HepG2 (cell line): Measurements from ENCODE around the gene ECEL1. TPM values are rescaled to one million over a fixed set of nuclear protein-coding genes. Genes with fewer than 3 reads are reported as not detected.
A peak's percentile ranks its signal among the peaks of the same experiment; 100 is the strongest.

Source experiments
- ATAC-seq: fragments of 200-7000 bp; cut with Tn5 transposase; 3 replicates; pipeline ENCODE4 v1.9.1; 2020; ENCODE audit warnings: mild to moderate bottlenecking, moderate library complexity
- BruUV-seq: library from RNA; stranded (reverse); fragments of 400-500 nt; replicated peaks from 2 replicates; lab custom pipeline; 2021; lab: Mats Ljungman, UMichigan
- CTCF ChIA-PET: fragments of 300-600 bp; formaldehyde crosslinking; extraction: SDS; loops from one replicate; lab custom pipeline; 2021; ENCODE audit warnings: low total read pairs, inconsistent platforms, low intra/inter-chr PET ratio; lab: Yijun Ruan, JAX
- POLR2A ChIA-PET: fragments of 350-600 bp; sonication (Branson Sonifier 250); formaldehyde crosslinking; loops from one replicate; lab custom pipeline; 2020; ENCODE audit warnings: antibody characterized with exemption, inconsistent platforms; lab: Yijun Ruan, JAX
- DNase-seq: peaks from one replicate; pipeline ENCODE4 v3.0.0-alpha.2; 2015; ENCODE audit warnings: low spot score
- FAIRE-seq: peaks from 3 replicates; lab custom pipeline; 2011; peaks lifted over from hg19 to GRCh38; lab: Jason Lieb, UNC
- H2AFZ ChIP-seq: one replicate; pipeline ENCODE4 v1.6.1; 2011; ENCODE audit warnings: low read length, inconsistent platforms
- H3K27ac ChIP-seq: fragments of 300-600 bp; 3 replicates; pipeline ENCODE4 v1.8.0; 2011; ENCODE audit warnings: mixed run types, mild to moderate bottlenecking, mixed read lengths, low read length, inconsistent platforms; ENCODE audit not compliant: insufficient read depth; ENCODE audit errors: extremely low read length
- H3K27me3 ChIP-seq, 2 experiments: fragments of 200-600 bp in 1 of 2; 2 replicates in 1 of 2; 3 replicates in 1 of 2; pipeline versions ENCODE4 v1.6.0 to v1.8.0; 2011; ENCODE audit warnings: low read length in 2 of 2, mild to moderate bottlenecking in 2 of 2, moderate library complexity in 2 of 2, inconsistent platforms in 1 of 2; ENCODE audit not compliant: insufficient read depth in 2 of 2, control insufficient read depth in 1 of 2
- H3K36me3 ChIP-seq, 2 experiments: fragments of 200-600 bp in 1 of 2; replicated peaks in 1 of 2; 2 replicates in 1 of 2; 3 replicates in 1 of 2; pipeline versions ENCODE4 v1.5.1 to v1.8.0; 2011; ENCODE audit warnings: low read length in 2 of 2, inconsistent platforms in 1 of 2; ENCODE audit not compliant: insufficient read depth in 2 of 2, control insufficient read depth in 1 of 2
- H3K4me1 ChIP-seq: 2 replicates; pipeline ENCODE4 v1.5.1; 2012; ENCODE audit warnings: low read length, inconsistent platforms; ENCODE audit not compliant: insufficient read depth
- H3K4me2 ChIP-seq: 2 replicates; pipeline ENCODE4 v1.6.0; 2011; ENCODE audit warnings: low read depth, low read length, inconsistent platforms
- H3K4me3 ChIP-seq, 3 experiments: fragments of 200-600 bp in 1 of 3; sonication (generic), shearing (Covaris generic) in 1 of 3; replicated peaks in 1 of 3; 2 replicates each; pipeline ENCODE4 v1.5.1; 2011 to 2016; ENCODE audit warnings: low read length in 3 of 3, inconsistent platforms in 2 of 3, low read depth in 2 of 3, mild to moderate bottlenecking in 2 of 3, control low read depth in 1 of 3, mixed read lengths in 1 of 3; ENCODE audit not compliant: insufficient read depth in 1 of 3
- H3K79me2 ChIP-seq: one replicate; pipeline ENCODE4 v1.6.1; 2011; ENCODE audit warnings: low read length, inconsistent platforms; ENCODE audit not compliant: insufficient read depth
- H3K9ac ChIP-seq: 2 replicates; pipeline ENCODE4 v1.6.0; 2011; ENCODE audit warnings: mild to moderate bottlenecking, low read depth, low read length, inconsistent platforms; ENCODE audit not compliant: insufficient read depth
- H3K9me3 ChIP-seq: 2 replicates; pipeline ENCODE4 v1.5.1; 2012; ENCODE audit warnings: mild to moderate bottlenecking, low read length
- H4K20me1 ChIP-seq: 2 replicates; pipeline ENCODE4 v1.6.0; 2011; ENCODE audit warnings: inconsistent platforms, mild to moderate bottlenecking, low read length, moderate library complexity; ENCODE audit not compliant: insufficient read depth
- BRF2 ChIP-seq: sonication (generic); formaldehyde crosslinking; IDR thresholded peaks from 2 replicates; pipeline ENCODE4 v1.8.1; 2022; ENCODE audit warnings: mild to moderate bottlenecking, missing genetic modification reagents
- ELF3 ChIP-seq: IDR thresholded peaks from 2 replicates; pipeline ENCODE4 v1.6.1; 2016; ENCODE audit warnings: missing genetic modification reagents, missing compliant biosample characterization
- HOXA9 ChIP-seq: sonication (generic); formaldehyde crosslinking; IDR thresholded peaks from 2 replicates; pipeline ENCODE4 v1.8.1; 2022; ENCODE audit warnings: missing genetic modification reagents, mild to moderate bottlenecking, moderate library complexity, borderline replicate concordance
- KDM2A ChIP-seq: sonication (generic); formaldehyde crosslinking; IDR thresholded peaks from 2 replicates; pipeline ENCODE4 v1.4.0; 2020; ENCODE audit warnings: low read depth, missing genetic modification reagents, borderline replicate concordance
- MNT ChIP-seq: fragments of 450-650 bp; IDR thresholded peaks from 2 replicates; pipeline ENCODE4 v1.6.1; 2016
- RAD51 ChIP-seq: fragments of 450-650 bp; IDR thresholded peaks from 2 replicates; pipeline ENCODE4 v1.6.1; 2016; ENCODE audit warnings: borderline replicate concordance
- RELA ChIP-seq: sonication (generic); formaldehyde crosslinking; IDR thresholded peaks from 2 replicates; pipeline ENCODE4 v1.4.0; 2020; ENCODE audit warnings: missing genetic modification reagents
- SMYD3 ChIP-seq: sonication (generic); formaldehyde crosslinking; IDR thresholded peaks from 2 replicates; pipeline ENCODE4 v1.8.1; 2023; ENCODE audit warnings: mild to moderate bottlenecking, missing genetic modification reagents
- SP140L ChIP-seq: sonication (generic); formaldehyde crosslinking; IDR thresholded peaks from 2 replicates; pipeline ENCODE4 v1.4.0; 2020; ENCODE audit warnings: missing genetic modification reagents, borderline replicate concordance
- SRSF1 ChIP-seq: fragments of 200-400 bp; formaldehyde crosslinking; optimal IDR thresholded peaks from 2 replicates; pipeline ENCODE3; 2017; ENCODE audit warnings: mild to moderate bottlenecking, low read depth, low read length, moderate library complexity
- TRAFD1 ChIP-seq: sonication (generic); formaldehyde crosslinking; IDR thresholded peaks from 2 replicates; pipeline ENCODE4 v1.5.1; 2020; ENCODE audit warnings: missing genetic modification reagents, mild to moderate bottlenecking, borderline replicate concordance
- ZNF382 ChIP-seq: sonication (generic); formaldehyde crosslinking; IDR thresholded peaks from 2 replicates; pipeline ENCODE4 v1.5.0; 2020; ENCODE audit warnings: missing genetic modification reagents, mild to moderate bottlenecking, borderline replicate concordance
- ZNF468 ChIP-seq: sonication (generic); formaldehyde crosslinking; IDR thresholded peaks from 2 replicates; pipeline ENCODE4 v1.8.0; 2022; ENCODE audit warnings: mild to moderate bottlenecking, moderate library complexity, missing genetic modification reagents
- ZNF557 ChIP-seq: sonication (generic); formaldehyde crosslinking; IDR thresholded peaks from 2 replicates; pipeline ENCODE4 v1.4.0; 2020; ENCODE audit warnings: missing genetic modification reagents
- ZNF629 ChIP-seq: sonication (generic); formaldehyde crosslinking; conservative IDR thresholded peaks from 2 replicates; pipeline ENCODE4 v1.5.0; 2020; ENCODE audit warnings: missing genetic modification reagents
- ZNF773 ChIP-seq: sonication (generic); formaldehyde crosslinking; IDR thresholded peaks from 2 replicates; pipeline ENCODE4 v1.4.0; 2020; ENCODE audit warnings: missing genetic modification reagents, borderline replicate concordance
- WGBS: methylation state at CpG from one replicate; pipeline ENCODE4 v1.1.6; 2017; ENCODE audit warnings: low lambda C conversion rate; 5-methylcytosine and 5-hydroxymethylcytosine counted together
- in situ Hi-C: cut with HindIII; loops from 2 replicates; pipeline ENCODE4 v1.10.0; 2017; ENCODE audit warnings: low pct_unique_long_range_greater_than_20kb; ENCODE audit not compliant: extremely low pct_ligation_motif_present
- intact Hi-C: fragments of 100-400 bp; cut with micrococcal nuclease; formaldehyde crosslinking; loops from one replicate; pipeline ENCODE4 v1.10.0; 2022; ENCODE audit not compliant: unreplicated experiment
- polyA plus RNA-seq, 8 experiments: library from polyadenylated mRNA; depleted of rRNA in 3 of 8; stranded (reverse) in 7 of 8; unstranded in 1 of 8; fragments of >200 nt; fragmentation: Illumina TruSeq in 4 of 8; extraction: Trizol in 4 of 8; gene quantifications; 2 replicates each; pipeline versions ENCODE4 v1.2.1 to v1.2.3, GENCODE V29; 2011 to 2016; ENCODE audit warnings: low read depth in 4 of 8, missing spikeins in 1 of 8, mixed read lengths in 1 of 8; ENCODE audit not compliant: insufficient read depth in 1 of 8
- total RNA-seq, 5 experiments: library from RNA; depleted of rRNA; stranded (reverse); fragments of >200 nt; fragmentation: Illumina TruSeq; extraction: Trizol; gene quantifications; 2 replicates each; pipeline ENCODE4 v1.2.3, GENCODE V29; 2016; ENCODE audit warnings: low read depth in 1 of 5

ECEL1 gene
- total and polyA plus RNA-seq, 2 of the 13 experiments (the other 11 are each of a cell fraction or from before 2014, with no cell fraction given) = not detected

- TF ChIP-seq KDM2A = peak; percentile 32; the same call in 1 of the 2 replicates
- TF ChIP-seq SMYD3 = no peak
- no peak for TF ChIP-seq HOXA9 (CRISPR knock-in tag)
- TF ChIP-seq ZNF468 (CRISPR knock-in tag) = 0 out of 2 replicates have a peak, but pooled peaks have one; percentile 67
- TF ChIP-seq ZNF773 (CRISPR knock-in tag) = no peak
- no peak for TF ChIP-seq ELF3 (CRISPR knock-in tag)
- no peak for TF ChIP-seq ZNF557 (CRISPR knock-in tag)
- TF ChIP-seq ZNF382 = no peak
- TF ChIP-seq, all 625 proteins: peak for 17
These were observed 54.9 kb downstream of the ECEL1 start (continued) for GRCh38 chr2:232432598-232433184.

GRCh38 chr2:232431705-232432590 is 55.7 kb downstream of the ECEL1 start:
- Histone ChIP-seq H2AFZ (no peak overlapping the region), H3K4me3 (no peak overlapping the region), H3K4me2 (no peak overlapping the region), H3K4me1 (no peaks in the 10 kb centered on the region), H3K27ac (no peak overlapping the region), H3K9ac (no peak overlapping the region), H3K27me3 (peaks cover 14 to 33% of the 10 kb centered on the region in 2 experiments), H4K20me1 (no peaks in the 10 kb centered on the region), H3K36me3 (no peaks in the 10 kb centered on the region), H3K9me3 (no peaks in the 10 kb centered on the region), H3K79me2 (no peaks in the 10 kb centered on the region)
- ChIA-PET POLR2A (no interaction called here), CTCF (no interaction called here)
- no TSS peak for BruUV-seq
- WGBS = 44% methylated on average over 14 of the region's 16 CpGs
- intact Hi-C loops = no loop called here
- no peak for TF ChIP-seq RELA (CRISPR knock-in tag)
- peak; percentile 57 for TF ChIP-seq ZNF629 (CRISPR knock-in tag)
- TF ChIP-seq SRSF1 = no peak
- no peak for TF ChIP-seq SP140L
- peak; percentile 92 for TF ChIP-seq MNT
- TF ChIP-seq BRF2 = no peak
- no peak for TF ChIP-seq TRAFD1
- peak; percentile 13; the same call in 1 of the 2 replicates for TF ChIP-seq RAD51
- in situ Hi-C loops = no loop called here
- DNase-seq = no peak
- ATAC-seq = peak; percentile 18
- FAIRE-seq = no peak
